CD14-positive monocyte (primary cell): ENCODE data around the gene SERINC2. TPM values are rescaled to one million over a fixed set of nuclear protein-coding genes. Genes with fewer than 3 reads are reported as not detected.

ENCODE experiments used
- DNase-seq, 3 donors: peaks; one replicate each; pipeline ENCODE4 v3.0.0-alpha.2; 2011 to 2022
- H2AFZ ChIP-seq: 2 replicates; pipeline ENCODE4 v1.6.0; 2012; ENCODE audit warnings: mild to moderate bottlenecking, low read depth, low read length, inconsistent platforms; ENCODE audit not compliant: insufficient read depth, poor library complexity, severe bottlenecking
- H3K27ac ChIP-seq, 2 donors: 1 replicate in 1 of 2; 2 replicates in 1 of 2; pipeline ENCODE4 v1.5.1; 2012 to 2013; ENCODE audit warnings: low read length in 2 of 2, control low read depth in 1 of 2, inconsistent platforms in 1 of 2, low read depth in 1 of 2, mild to moderate bottlenecking in 1 of 2
- H3K27me3 ChIP-seq, 2 donors: one replicate each; pipeline versions ENCODE4 v1.6.0 to v1.6.1; 2011 to 2013; ENCODE audit warnings: low read length in 2 of 2; ENCODE audit not compliant: control insufficient read depth in 2 of 2, insufficient read depth in 2 of 2
- H3K36me3 ChIP-seq, 2 donors: replicated peaks in 1 of 2; 1 replicate in 1 of 2; 2 replicates in 1 of 2; pipeline versions ENCODE4 v1.5.1 to v1.6.1; 2012 to 2013; ENCODE audit warnings: low read length in 2 of 2, control low read depth in 1 of 2, inconsistent platforms in 1 of 2, mild to moderate bottlenecking in 1 of 2; ENCODE audit not compliant: insufficient read depth in 2 of 2, control insufficient read depth in 1 of 2
- H3K4me1 ChIP-seq, 2 donors: 1 replicate in 1 of 2; 2 replicates in 1 of 2; pipeline versions ENCODE4 v1.5.1 to v1.6.1; 2012 to 2013; ENCODE audit warnings: low read length in 2 of 2, control low read depth in 1 of 2, inconsistent platforms in 1 of 2, mild to moderate bottlenecking in 1 of 2, moderate library complexity in 1 of 2; ENCODE audit not compliant: insufficient read depth in 2 of 2, control insufficient read depth in 1 of 2
- H3K4me2 ChIP-seq: replicated peaks from 2 replicates; pipeline ENCODE3; 2012; ENCODE audit warnings: low read length, moderate library complexity, mild to moderate bottlenecking; ENCODE audit not compliant: poor library complexity, severe bottlenecking; ENCODE audit errors: extremely low read depth
- H3K4me3 ChIP-seq, 3 experiments: fragments of 200-600 bp in 1 of 3; sonication (generic) in 1 of 3; replicated peaks in 1 of 3; 1 replicate in 2 of 3; 2 replicates in 1 of 3; pipeline ENCODE4 v1.5.1; 2011 to 2013; ENCODE audit warnings: low read length in 3 of 3, mild to moderate bottlenecking in 3 of 3, control low read depth in 2 of 3, low read depth in 2 of 3, inconsistent platforms in 1 of 3, moderate library complexity in 1 of 3
- H3K79me2 ChIP-seq: 2 replicates; pipeline ENCODE4 v1.6.0; 2012; ENCODE audit warnings: mild to moderate bottlenecking, control low read depth, inconsistent platforms, low read length, moderate library complexity; ENCODE audit not compliant: insufficient read depth
- H3K9ac ChIP-seq: 2 replicates; pipeline ENCODE4 v1.6.0; 2017; ENCODE audit warnings: low read length, mild to moderate bottlenecking; ENCODE audit not compliant: insufficient read depth, poor library complexity, severe bottlenecking
- H3K9me3 ChIP-seq, 2 donors: replicated peaks in 1 of 2; 1 replicate in 1 of 2; 2 replicates in 1 of 2; pipeline versions ENCODE4 v1.5.1 to v1.6.1; 2012 to 2013; ENCODE audit warnings: low read length in 2 of 2, control low read depth in 1 of 2; ENCODE audit not compliant: control insufficient read depth in 1 of 2, insufficient read depth in 1 of 2
- H4K20me1 ChIP-seq: 2 replicates; pipeline ENCODE4 v1.6.0; 2012; ENCODE audit warnings: mild to moderate bottlenecking, low read length, control low read depth, moderate library complexity; ENCODE audit not compliant: insufficient read depth
- H3K27ac Mint-ChIP-seq, 7 donors: one replicate each; pipeline ENCODE4 v1.8.0; 2020; ENCODE audit warnings: mild to moderate bottlenecking in 7 of 7, mixed read lengths in 7 of 7, moderate library complexity in 6 of 7, inconsistent platforms in 2 of 7
- H3K27me3 Mint-ChIP-seq, 3 donors: one replicate each; pipeline ENCODE4 v1.8.0; 2021 to 2022; ENCODE audit warnings: low read depth in 3 of 3, mild to moderate bottlenecking in 3 of 3, mixed read lengths in 3 of 3, moderate library complexity in 3 of 3, inconsistent platforms in 1 of 3
- H3K36me3 Mint-ChIP-seq, 2 donors: one replicate each; pipeline ENCODE4 v1.8.0; 2020; ENCODE audit warnings: mixed read lengths in 2 of 2, inconsistent platforms in 1 of 2, mild to moderate bottlenecking in 1 of 2
- H3K4me1 Mint-ChIP-seq: one replicate; pipeline ENCODE4 v1.8.0; 2020; ENCODE audit warnings: mild to moderate bottlenecking, mixed read lengths
- H3K4me3 Mint-ChIP-seq, 2 donors: one replicate each; pipeline ENCODE4 v1.8.0; 2020; ENCODE audit warnings: mild to moderate bottlenecking in 2 of 2, mixed read lengths in 2 of 2, moderate library complexity in 1 of 2
- H3K9me3 Mint-ChIP-seq, 7 donors: one replicate each; pipeline ENCODE4 v1.8.0; 2020 to 2022; ENCODE audit warnings: mixed read lengths in 7 of 7, mild to moderate bottlenecking in 6 of 7, moderate library complexity in 6 of 7, inconsistent platforms in 2 of 7
- CTCF ChIP-seq: fragments of 200-600 bp; IDR thresholded peaks from one replicate; pipeline ENCODE4 v1.8.0; 2022; ENCODE audit warnings: antibody characterized with exemption, mild to moderate bottlenecking
- WGBS: methylation state at CpG from one replicate; pipeline ENCODE4 v1.1.5; 2013; ENCODE audit warnings: missing lambda C conversion rate; ENCODE audit not compliant: insufficient coverage; 5-methylcytosine and 5-hydroxymethylcytosine counted together
- intact Hi-C, 2 donors: fragments of 100-400 bp; cut with micrococcal nuclease; formaldehyde crosslinking; loops; one replicate each; pipeline versions ENCODE4 v1.15.0 to v1.15.1; 2023
- polyA plus RNA-seq, 3 donors: library from polyadenylated mRNA; depleted of rRNA in 1 of 3; unstranded in 2 of 3; stranded (reverse) in 1 of 3; fragments of 300-500 nt in 2 of 3; fragments of >200 nt in 1 of 3; fragmentation: Illumina TruSeq in 2 of 3; gene quantifications; 1 replicate in 2 of 3; 2 replicates in 1 of 3; pipeline ENCODE4 v1.2.3, GENCODE V29; 2012 to 2021

SERINC2 gene
- polyA plus RNA-seq, 3 donors: 4.1 to 12.6 (median 7.8) TPM

DNA sequence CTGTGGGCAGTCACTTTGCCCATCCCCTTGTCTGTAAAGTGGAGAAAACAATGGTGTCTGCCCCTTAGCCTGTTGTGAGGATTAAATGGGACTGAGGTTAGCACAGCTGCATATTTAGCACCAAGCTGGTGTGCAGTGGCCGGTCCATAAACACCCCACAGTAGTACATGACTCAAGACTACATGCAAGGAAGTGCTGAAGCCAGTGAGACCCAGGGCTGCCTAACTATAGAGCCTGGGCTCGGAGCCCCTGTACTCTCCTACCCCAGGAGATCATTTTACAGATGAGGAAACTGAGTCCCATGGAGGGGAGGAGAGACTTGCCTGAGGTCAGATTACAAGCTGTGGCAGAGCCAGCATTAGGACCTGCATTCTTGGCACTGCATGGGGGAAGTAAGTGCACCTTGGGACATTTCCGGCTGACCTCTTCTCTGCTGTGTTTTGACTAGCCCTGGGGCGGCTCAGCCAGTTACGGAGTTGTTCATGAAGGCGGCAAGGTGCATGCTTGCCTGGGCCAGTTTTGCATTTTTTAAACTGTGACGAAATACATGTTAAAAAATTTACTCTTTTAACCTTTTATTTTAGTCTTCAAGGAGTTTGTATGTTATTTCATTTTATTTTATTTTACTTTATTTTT, 3.2 kb downstream of the SERINC2 start:
- no peak overlapping the region for H3K9ac ChIP-seq
- H3K4me1 Mint-ChIP-seq: peaks cover 19% of the 10 kb centered on the region
- peaks cover 41 to 52% (median 47%) of the 10 kb centered on the region in 3 donors for H3K27me3 Mint-ChIP-seq
- H3K79me2 ChIP-seq: no peaks in the 10 kb centered on the region
- H3K9me3 ChIP-seq: peaks cover 0 to 8% of the 10 kb centered on the region in 2 donors
- WGBS: 67% methylated on average over 1 of the region's 7 CpGs
- peaks cover 4 to 9% of the 10 kb centered on the region in 2 donors for H3K36me3 Mint-ChIP-seq
- peaks cover 9% of the 10 kb centered on the region for H4K20me1 ChIP-seq
- H2AFZ ChIP-seq: no peak overlapping the region
- peak overlapping the region in 1 of 7 donors; percentile 36 for H3K27ac Mint-ChIP-seq
- no peak overlapping the region for H3K27ac ChIP-seq
- no peaks in the 10 kb centered on the region for H3K36me3 ChIP-seq
- peaks cover 0 to 9% (median 4%) of the 10 kb centered on the region in 7 donors for H3K9me3 Mint-ChIP-seq
- no peak overlapping the region for H3K4me3 Mint-ChIP-seq
- H3K27me3 ChIP-seq: peaks cover 19 to 38% of the 10 kb centered on the region in 2 donors
- intact Hi-C loops: loop anchor here in 1 of 2 donors (10.0 kb wide), 1 partner anchor 231 kb away; no protein-coding TSS in a partner anchor
- DNase-seq: no peak
- no peak overlapping the region for H3K4me3 ChIP-seq
- no peak overlapping the region for H3K4me2 ChIP-seq
- H3K4me1 ChIP-seq: peaks cover 10 to 11% of the 10 kb centered on the region in 2 donors
- no peak for TF ChIP-seq CTCF

- Histone ChIP-seq H2AFZ (no peak overlapping the region), H3K4me1 (peaks cover 10 to 11% of the 10 kb centered on the region in 2 donors), H3K4me2 (no peak overlapping the region), H3K9me3 (peaks cover 0 to 7% of the 10 kb centered on the region in 2 donors), H4K20me1 (peaks cover 9% of the 10 kb centered on the region), H3K27ac (no peak overlapping the region), H3K4me3 (no peak overlapping the region), H3K27me3 (peaks cover 17 to 29% of the 10 kb centered on the region in 2 donors), H3K79me2 (no peaks in the 10 kb centered on the region), H3K9ac (no peak overlapping the region), H3K36me3 (no peaks in the 10 kb centered on the region)
- H3K4me3 Mint-ChIP-seq: no peak overlapping the region
- no peak for TF ChIP-seq CTCF
- intact Hi-C loops: loop anchor here in 1 of 2 donors (10.0 kb wide), 1 partner anchor 232 kb away; no protein-coding TSS in a partner anchor
- no peak for DNase-seq
- WGBS: 78% methylated on average over 2 of the region's 3 CpGs
- peaks cover 19% of the 10 kb centered on the region for H3K4me1 Mint-ChIP-seq
- peaks cover 32 to 44% (median 38%) of the 10 kb centered on the region in 3 donors for H3K27me3 Mint-ChIP-seq
- H3K9me3 Mint-ChIP-seq: peaks cover 0 to 8% (median 3%) of the 10 kb centered on the region in 7 donors
- H3K27ac Mint-ChIP-seq: peak overlapping the region in 1 of 7 donors; percentile 34
- H3K36me3 Mint-ChIP-seq: peaks cover 4 to 9% of the 10 kb centered on the region in 2 donors
These were observed 4.1 kb downstream of the SERINC2 start for GRCh38 chr1:31417148-31417547.
